HepG2 (cell line): ENCODE measurements around the gene HOXC5. TPM values are rescaled to one million over a fixed set of nuclear protein-coding genes. Genes with fewer than 3 reads are reported as not detected.

Experiments
- ATAC-seq: fragments of 200-7000 bp; cut with Tn5 transposase; 3 replicates; pipeline ENCODE4 v1.9.1; 2020; ENCODE audit warnings: mild to moderate bottlenecking, moderate library complexity
- BruUV-seq: library from RNA; stranded (reverse); fragments of 400-500 nt; replicated peaks from 2 replicates; lab custom pipeline; 2021; lab: Mats Ljungman, UMichigan
- CTCF ChIA-PET: fragments of 300-600 bp; formaldehyde crosslinking; extraction: SDS; loops from one replicate; lab custom pipeline; 2021; ENCODE audit warnings: low total read pairs, inconsistent platforms, low intra/inter-chr PET ratio; lab: Yijun Ruan, JAX
- POLR2A ChIA-PET: fragments of 350-600 bp; sonication (Branson Sonifier 250); formaldehyde crosslinking; loops from one replicate; lab custom pipeline; 2020; ENCODE audit warnings: antibody characterized with exemption, inconsistent platforms; lab: Yijun Ruan, JAX
- DNase-seq: peaks from one replicate; pipeline ENCODE4 v3.0.0-alpha.2; 2015; ENCODE audit warnings: low spot score
- FAIRE-seq: peaks from 3 replicates; lab custom pipeline; 2011; peaks lifted over from hg19 to GRCh38; lab: Jason Lieb, UNC
- H2AFZ ChIP-seq: one replicate; pipeline ENCODE4 v1.6.1; 2011; ENCODE audit warnings: low read length, inconsistent platforms
- H3K27ac ChIP-seq: fragments of 300-600 bp; 3 replicates; pipeline ENCODE4 v1.8.0; 2011; ENCODE audit warnings: mixed run types, mild to moderate bottlenecking, mixed read lengths, low read length, inconsistent platforms; ENCODE audit not compliant: insufficient read depth; ENCODE audit errors: extremely low read length
- H3K27me3 ChIP-seq, 2 experiments: fragments of 200-600 bp in 1 of 2; 2 replicates in 1 of 2; 3 replicates in 1 of 2; pipeline versions ENCODE4 v1.6.0 to v1.8.0; 2011; ENCODE audit warnings: low read length in 2 of 2, mild to moderate bottlenecking in 2 of 2, moderate library complexity in 2 of 2, inconsistent platforms in 1 of 2; ENCODE audit not compliant: insufficient read depth in 2 of 2, control insufficient read depth in 1 of 2
- H3K36me3 ChIP-seq, 2 experiments: fragments of 200-600 bp in 1 of 2; replicated peaks in 1 of 2; 2 replicates in 1 of 2; 3 replicates in 1 of 2; pipeline versions ENCODE4 v1.5.1 to v1.8.0; 2011; ENCODE audit warnings: low read length in 2 of 2, inconsistent platforms in 1 of 2; ENCODE audit not compliant: insufficient read depth in 2 of 2, control insufficient read depth in 1 of 2
- H3K4me1 ChIP-seq: 2 replicates; pipeline ENCODE4 v1.5.1; 2012; ENCODE audit warnings: low read length, inconsistent platforms; ENCODE audit not compliant: insufficient read depth
- H3K4me2 ChIP-seq: 2 replicates; pipeline ENCODE4 v1.6.0; 2011; ENCODE audit warnings: low read depth, low read length, inconsistent platforms
- H3K4me3 ChIP-seq, 3 experiments: fragments of 200-600 bp in 1 of 3; sonication (generic), shearing (Covaris generic) in 1 of 3; replicated peaks in 1 of 3; 2 replicates each; pipeline ENCODE4 v1.5.1; 2011 to 2016; ENCODE audit warnings: low read length in 3 of 3, inconsistent platforms in 2 of 3, low read depth in 2 of 3, mild to moderate bottlenecking in 2 of 3, control low read depth in 1 of 3, mixed read lengths in 1 of 3; ENCODE audit not compliant: insufficient read depth in 1 of 3
- H3K79me2 ChIP-seq: one replicate; pipeline ENCODE4 v1.6.1; 2011; ENCODE audit warnings: low read length, inconsistent platforms; ENCODE audit not compliant: insufficient read depth
- H3K9ac ChIP-seq: 2 replicates; pipeline ENCODE4 v1.6.0; 2011; ENCODE audit warnings: mild to moderate bottlenecking, low read depth, low read length, inconsistent platforms; ENCODE audit not compliant: insufficient read depth
- H3K9me3 ChIP-seq: 2 replicates; pipeline ENCODE4 v1.5.1; 2012; ENCODE audit warnings: mild to moderate bottlenecking, low read length
- H4K20me1 ChIP-seq: 2 replicates; pipeline ENCODE4 v1.6.0; 2011; ENCODE audit warnings: inconsistent platforms, mild to moderate bottlenecking, low read length, moderate library complexity; ENCODE audit not compliant: insufficient read depth
- CBX5 ChIP-seq: sonication (generic); formaldehyde crosslinking; IDR thresholded peaks from 2 replicates; pipeline ENCODE4 v1.4.0; 2020; ENCODE audit warnings: missing genetic modification reagents, borderline replicate concordance
- GMEB1 ChIP-seq: sonication (generic); formaldehyde crosslinking; IDR thresholded peaks from 2 replicates; pipeline ENCODE4 v1.5.1; 2020; ENCODE audit warnings: missing genetic modification reagents, mild to moderate bottlenecking, borderline replicate concordance
- HNRNPLL ChIP-seq: fragments of 200-400 bp; formaldehyde crosslinking; IDR thresholded peaks from 2 replicates; pipeline ENCODE4 v1.6.1; 2017; ENCODE audit warnings: mild to moderate bottlenecking, low read depth, low read length; ENCODE audit not compliant: poor library complexity, severe bottlenecking
- MATR3 ChIP-seq: sonication (generic); formaldehyde crosslinking; IDR thresholded peaks from 2 replicates; pipeline ENCODE4 v1.4.0; 2020; ENCODE audit warnings: missing genetic modification reagents
- NFYC ChIP-seq: IDR thresholded peaks from 2 replicates; pipeline ENCODE4 v1.6.1; 2016; ENCODE audit warnings: missing genetic modification reagents, missing compliant biosample characterization
- RXRB ChIP-seq: IDR thresholded peaks from 2 replicates; pipeline ENCODE4 v1.6.1; 2016; ENCODE audit warnings: borderline replicate concordance, missing genetic modification reagents, missing compliant biosample characterization
- STAG1 ChIP-seq: sonication (generic); formaldehyde crosslinking; IDR thresholded peaks from 2 replicates; pipeline ENCODE4 v1.4.0; 2020; ENCODE audit warnings: missing genetic modification reagents
- WGBS: methylation state at CpG from one replicate; pipeline ENCODE4 v1.1.6; 2017; ENCODE audit warnings: low lambda C conversion rate; 5-methylcytosine and 5-hydroxymethylcytosine counted together
- in situ Hi-C: cut with HindIII; loops from 2 replicates; pipeline ENCODE4 v1.10.0; 2017; ENCODE audit warnings: low pct_unique_long_range_greater_than_20kb; ENCODE audit not compliant: extremely low pct_ligation_motif_present
- intact Hi-C: fragments of 100-400 bp; cut with micrococcal nuclease; formaldehyde crosslinking; loops from one replicate; pipeline ENCODE4 v1.10.0; 2022; ENCODE audit not compliant: unreplicated experiment
- polyA plus RNA-seq, 8 experiments: library from polyadenylated mRNA; depleted of rRNA in 3 of 8; stranded (reverse) in 7 of 8; unstranded in 1 of 8; fragments of >200 nt; fragmentation: Illumina TruSeq in 4 of 8; extraction: Trizol in 4 of 8; gene quantifications; 2 replicates each; pipeline versions ENCODE4 v1.2.1 to v1.2.3, GENCODE V29; 2011 to 2016; ENCODE audit warnings: low read depth in 4 of 8, missing spikeins in 1 of 8, mixed read lengths in 1 of 8; ENCODE audit not compliant: insufficient read depth in 1 of 8
- total RNA-seq, 5 experiments: library from RNA; depleted of rRNA; stranded (reverse); fragments of >200 nt; fragmentation: Illumina TruSeq; extraction: Trizol; gene quantifications; 2 replicates each; pipeline ENCODE4 v1.2.3, GENCODE V29; 2016; ENCODE audit warnings: low read depth in 1 of 5
- TF ChIP-seq, protein P1 (sequence below): sonication (generic); formaldehyde crosslinking; IDR thresholded peaks from 2 replicates; pipeline ENCODE4 v1.5.1; 2020; ENCODE audit warnings: mild to moderate bottlenecking, missing genetic modification reagents, moderate library complexity

Gene HOXC5
- total and polyA plus RNA-seq, 2 of the 13 experiments (the other 11 are each of a cell fraction or from before 2014, with no cell fraction given), result not detected

DNA sequence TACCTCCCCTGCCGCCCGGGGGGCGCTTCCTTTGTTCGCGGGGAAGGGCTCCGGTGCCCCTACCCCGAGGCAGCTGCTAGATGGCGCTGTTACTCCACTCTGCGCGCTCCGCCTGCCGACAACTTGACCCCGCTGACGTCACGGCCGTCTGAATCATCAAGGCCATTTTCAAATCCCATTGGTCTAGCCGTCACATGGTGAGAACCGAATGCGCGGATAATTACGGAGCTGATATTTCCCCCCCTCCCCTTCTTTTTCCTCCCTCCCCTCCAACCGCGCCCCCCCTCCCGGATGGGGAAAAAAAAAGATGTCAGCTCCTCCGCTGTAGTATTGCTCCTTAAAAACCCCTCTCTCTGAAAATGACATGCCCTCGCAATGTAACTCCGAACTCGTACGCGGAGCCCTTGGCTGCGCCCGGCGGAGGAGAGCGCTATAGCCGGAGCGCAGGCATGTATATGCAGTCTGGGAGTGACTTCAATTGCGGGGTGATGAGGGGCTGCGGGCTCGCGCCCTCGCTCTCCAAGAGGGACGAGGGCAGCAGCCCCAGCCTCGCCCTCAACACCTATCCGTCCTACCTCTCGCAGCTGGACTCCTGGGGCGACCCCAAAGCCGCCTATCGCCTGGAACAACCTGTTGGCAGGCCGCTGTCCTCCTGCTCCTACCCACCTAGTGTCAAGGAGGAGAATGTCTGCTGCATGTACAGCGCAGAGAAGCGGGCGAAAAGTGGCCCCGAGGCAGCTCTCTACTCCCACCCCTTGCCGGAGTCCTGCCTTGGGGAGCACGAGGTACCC is 47.8 kb upstream of the HOXC5 start, which contains the start of gene HOXC10 (continued):
- TF ChIP-seq GMEB1 (CRISPR knock-in tag) (no peak), CBX5 (CRISPR knock-in tag) (peak; percentile 26; the same call in 1 of the 2 replicates), MATR3 (no peak), STAG1 (peak; percentile 74), NFYC (CRISPR knock-in tag) (peak; percentile 52), RXRB (CRISPR knock-in tag) (0 out of 2 replicates have a peak, but pooled peaks have one; percentile 19)

GRCh38 chr12:53985692-53985993 is 47.2 kb upstream of the HOXC5 start:
- Histone ChIP-seq H3K36me3 (no peaks in the 10 kb centered on the region), H3K79me2 (no peaks in the 10 kb centered on the region), H3K27me3 (peaks cover 6 to 42% of the 10 kb centered on the region in 2 experiments; a peak in 4 of 5 replicates), H3K4me1 (peaks cover 34% of the 10 kb centered on the region), H4K20me1 (no peaks in the 10 kb centered on the region), H2AFZ (no peak overlapping the region), H3K4me3 (no peak overlapping the region), H3K27ac (no peak overlapping the region), H3K4me2 (no peak overlapping the region), H3K9ac (no peak overlapping the region), H3K9me3 (no peaks in the 10 kb centered on the region)
- ATAC-seq (no peak), DNase-seq (no peak), FAIRE-seq (no peak)
- intact Hi-C loops (no loop called here), in situ Hi-C loops (no loop called here)
- WGBS, result 85% methylated on average over 21 of the region's 21 CpGs
- BruUV-seq, result no TSS peak
- TF ChIP-seq, protein P1, sequence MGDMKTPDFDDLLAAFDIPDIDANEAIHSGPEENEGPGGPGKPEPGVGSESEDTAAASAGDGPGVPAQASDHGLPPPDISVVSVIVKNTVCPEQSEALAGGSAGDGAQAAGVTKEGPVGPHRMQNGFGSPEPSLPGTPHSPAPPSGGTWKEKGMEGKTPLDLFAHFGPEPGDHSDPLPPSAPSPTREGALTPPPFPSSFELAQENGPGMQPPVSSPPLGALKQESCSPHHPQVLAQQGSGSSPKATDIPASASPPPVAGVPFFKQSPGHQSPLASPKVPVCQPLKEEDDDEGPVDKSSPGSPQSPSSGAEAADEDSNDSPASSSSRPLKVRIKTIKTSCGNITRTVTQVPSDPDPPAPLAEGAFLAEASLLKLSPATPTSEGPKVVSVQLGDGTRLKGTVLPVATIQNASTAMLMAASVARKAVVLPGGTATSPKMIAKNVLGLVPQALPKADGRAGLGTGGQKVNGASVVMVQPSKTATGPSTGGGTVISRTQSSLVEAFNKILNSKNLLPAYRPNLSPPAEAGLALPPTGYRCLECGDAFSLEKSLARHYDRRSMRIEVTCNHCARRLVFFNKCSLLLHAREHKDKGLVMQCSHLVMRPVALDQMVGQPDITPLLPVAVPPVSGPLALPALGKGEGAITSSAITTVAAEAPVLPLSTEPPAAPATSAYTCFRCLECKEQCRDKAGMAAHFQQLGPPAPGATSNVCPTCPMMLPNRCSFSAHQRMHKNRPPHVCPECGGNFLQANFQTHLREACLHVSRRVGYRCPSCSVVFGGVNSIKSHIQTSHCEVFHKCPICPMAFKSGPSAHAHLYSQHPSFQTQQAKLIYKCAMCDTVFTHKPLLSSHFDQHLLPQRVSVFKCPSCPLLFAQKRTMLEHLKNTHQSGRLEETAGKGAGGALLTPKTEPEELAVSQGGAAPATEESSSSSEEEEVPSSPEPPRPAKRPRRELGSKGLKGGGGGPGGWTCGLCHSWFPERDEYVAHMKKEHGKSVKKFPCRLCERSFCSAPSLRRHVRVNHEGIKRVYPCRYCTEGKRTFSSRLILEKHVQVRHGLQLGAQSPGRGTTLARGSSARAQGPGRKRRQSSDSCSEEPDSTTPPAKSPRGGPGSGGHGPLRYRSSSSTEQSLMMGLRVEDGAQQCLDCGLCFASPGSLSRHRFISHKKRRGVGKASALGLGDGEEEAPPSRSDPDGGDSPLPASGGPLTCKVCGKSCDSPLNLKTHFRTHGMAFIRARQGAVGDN (CRISPR knock-in tag), result no peak; the same call in 1 of the 2 replicates
- TF ChIP-seq HNRNPLL, result peak; percentile 5
- ChIA-PET CTCF (interaction anchor here (2.3 kb wide), 1 partner anchor 229 kb away, joined by 12 read pairs; no protein-coding TSS in a partner anchor), POLR2A (no interaction called here)
